ENCODE results near the gene FADS3.

FADS3 gene

GRCh38 chr11:61903845-61904244 lies 12.5 kb upstream of the FADS3 start:
- no peak for FAIRE-seq
- DNase-seq (ENCODE audit: insufficient read length, low spot score), result no peak
- TF ChIP-seq PAX5 (IDR thresholded peaks at IDR 0.05; ENCODE audit: insufficient read depth, low read length, severe bottlenecking) (no peak), POLR2A (IDR thresholded peaks at IDR 0.05; ENCODE audit: low read depth, low read length) (no peak), SPI1 (IDR thresholded peaks at IDR 0.05; ENCODE audit: low read depth, low read length) (no peak), POU2F2 (IDR thresholded peaks at IDR 0.05; ENCODE audit: low read depth, low read length) (no peak), TAF1 (IDR thresholded peaks at IDR 0.05; ENCODE audit: low read depth, low read length) (no peak), POLR2AphosphoS5 (IDR thresholded peaks at IDR 0.05; ENCODE audit: low read depth, low read length) (no peak)

GRCh38 chr11:61902313-61902712 lies 11.0 kb upstream of the FADS3 start:
- FAIRE-seq, result no peak
- DNase-seq (ENCODE audit: insufficient read length, low spot score), result no peak
- TF ChIP-seq POU2F2 (IDR thresholded peaks at IDR 0.05; ENCODE audit: low read depth, low read length) (no peak), POLR2AphosphoS5 (IDR thresholded peaks at IDR 0.05; ENCODE audit: low read depth, low read length) (no peak), PAX5 (IDR thresholded peaks at IDR 0.05; ENCODE audit: insufficient read depth, low read length, severe bottlenecking) (no peak), TAF1 (IDR thresholded peaks at IDR 0.05; ENCODE audit: low read depth, low read length) (no peak), SPI1 (IDR thresholded peaks at IDR 0.05; ENCODE audit: low read depth, low read length) (no peak), POLR2A (IDR thresholded peaks at IDR 0.05; ENCODE audit: low read depth, low read length) (no peak)

DNA sequence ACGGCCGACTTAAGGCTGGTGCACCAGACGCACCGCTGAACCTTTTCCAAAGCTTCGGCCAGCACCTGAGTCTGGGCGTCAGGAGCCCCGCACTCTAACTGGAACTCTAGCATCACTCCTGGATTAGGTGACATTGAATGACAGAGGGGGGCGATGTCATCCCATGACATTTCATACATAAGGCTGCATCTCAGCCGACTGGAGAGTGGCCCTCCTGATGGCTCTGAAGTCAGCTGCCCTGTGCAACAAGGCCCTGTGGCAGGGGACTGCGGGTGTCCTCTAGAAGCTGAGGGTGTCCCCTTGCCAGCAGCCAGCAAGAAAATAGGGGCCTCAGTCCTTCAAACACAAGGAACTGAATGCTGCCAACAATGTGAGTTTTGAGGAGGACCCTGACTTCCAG lies 10.1 kb upstream of the FADS3 start:
- TF ChIP-seq PAX5 (IDR thresholded peaks at IDR 0.05; ENCODE audit: insufficient read depth, low read length, severe bottlenecking), result no peak
- no peak for TF ChIP-seq TAF1 (IDR thresholded peaks at IDR 0.05; ENCODE audit: low read depth, low read length)
- no peak for TF ChIP-seq SPI1 (IDR thresholded peaks at IDR 0.05; ENCODE audit: low read depth, low read length)
- no peak for TF ChIP-seq POU2F2 (IDR thresholded peaks at IDR 0.05; ENCODE audit: low read depth, low read length)
- TF ChIP-seq POLR2A (IDR thresholded peaks at IDR 0.05; ENCODE audit: low read depth, low read length), result no peak
- TF ChIP-seq POLR2AphosphoS5 (IDR thresholded peaks at IDR 0.05; ENCODE audit: low read depth, low read length), result no peak
- no peak for FAIRE-seq
- DNase-seq (ENCODE audit: insufficient read length, low spot score), result no peak

- FAIRE-seq, result no peak
Observed at GRCh38 chr11:61900251-61900650, 8.9 kb upstream of the FADS3 start.

GRCh38 chr11:61899146-61899841 lies 7.9 kb upstream of the FADS3 start:
- DNase-seq (ENCODE audit: insufficient read length, low spot score) (peak; percentile 99), FAIRE-seq (peak; percentile 94)

More at GRCh38 chr11:61900251-61900650, 8.9 kb upstream of the FADS3 start:
- DNase-seq (ENCODE audit: insufficient read length, low spot score), result no peak
- TF ChIP-seq POU2F2 (IDR thresholded peaks at IDR 0.05; ENCODE audit: low read depth, low read length) (no peak), TAF1 (IDR thresholded peaks at IDR 0.05; ENCODE audit: low read depth, low read length) (no peak), POLR2AphosphoS5 (IDR thresholded peaks at IDR 0.05; ENCODE audit: low read depth, low read length) (no peak), PAX5 (IDR thresholded peaks at IDR 0.05; ENCODE audit: insufficient read depth, low read length, severe bottlenecking) (no peak), SPI1 (IDR thresholded peaks at IDR 0.05; ENCODE audit: low read depth, low read length) (no peak), POLR2A (IDR thresholded peaks at IDR 0.05; ENCODE audit: low read depth, low read length) (no peak)

GRCh38 chr11:61898247-61898582 lies 6.9 kb upstream of the FADS3 start:
- DNase-seq (ENCODE audit: insufficient read length, low spot score) (no peak), FAIRE-seq (no peak)
- TF ChIP-seq TAF1 (IDR thresholded peaks at IDR 0.05; ENCODE audit: low read depth, low read length), result no peak
- TF ChIP-seq SPI1 (IDR thresholded peaks at IDR 0.05; ENCODE audit: low read depth, low read length), result no peak
- TF ChIP-seq POLR2A (IDR thresholded peaks at IDR 0.05; ENCODE audit: low read depth, low read length), result no peak
- TF ChIP-seq POU2F2 (IDR thresholded peaks at IDR 0.05; ENCODE audit: low read depth, low read length), result no peak

More at GRCh38 chr11:61899146-61899841, 7.9 kb upstream of the FADS3 start:
- TF ChIP-seq TAF1 (IDR thresholded peaks at IDR 0.05; ENCODE audit: low read depth, low read length) (no peak), SPI1 (IDR thresholded peaks at IDR 0.05; ENCODE audit: low read depth, low read length) (peak; percentile 89)

DNA sequence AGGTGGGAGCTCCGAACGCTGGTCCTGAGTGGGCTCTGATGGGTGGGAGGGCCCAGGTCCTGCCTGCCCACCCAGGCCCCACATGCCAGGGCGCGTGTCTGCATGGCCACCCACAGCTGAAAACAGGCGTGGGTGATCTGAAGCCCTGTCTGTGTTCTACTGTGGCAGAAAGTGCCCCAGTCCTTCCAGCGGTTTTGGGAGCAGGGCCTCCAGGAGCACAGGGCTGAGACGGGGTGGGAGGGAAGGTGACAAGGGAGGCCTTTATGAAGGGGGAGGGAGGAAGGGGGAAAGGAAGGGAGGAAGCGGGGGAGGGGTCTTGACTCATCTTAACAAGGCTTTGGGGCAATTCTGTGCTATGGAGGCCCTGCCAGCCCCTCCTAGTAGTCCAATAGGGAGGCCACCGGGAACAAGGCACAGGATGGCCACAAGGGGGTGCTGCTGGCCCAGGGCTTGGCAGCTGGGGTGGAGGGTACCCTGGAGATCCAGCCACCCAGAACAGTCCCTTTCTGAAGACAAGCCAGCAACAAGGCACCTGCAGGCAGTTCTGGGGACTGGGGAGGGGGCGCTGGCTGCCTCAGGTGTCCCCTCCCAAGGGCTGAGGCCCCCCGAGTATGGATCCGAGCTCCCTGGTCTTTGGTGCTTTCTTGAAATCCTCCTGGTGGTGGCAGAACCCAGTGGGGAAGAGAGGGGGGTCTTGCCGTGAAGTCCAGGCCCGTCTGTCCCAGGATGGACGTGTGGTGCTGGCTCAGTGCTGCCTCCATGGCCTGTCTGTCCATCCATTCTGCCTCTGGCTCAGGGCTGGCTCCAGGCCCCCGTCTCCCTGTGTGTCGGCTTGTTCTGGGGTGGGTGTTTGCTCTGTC lies 6.3 kb upstream of the FADS3 start:
- DNase-seq (ENCODE audit: insufficient read length, low spot score), result peak; percentile 92
- no peak for FAIRE-seq
- no peak for TF ChIP-seq SPI1 (IDR thresholded peaks at IDR 0.05; ENCODE audit: low read depth, low read length)
- TF ChIP-seq PAX5 (IDR thresholded peaks at IDR 0.05; ENCODE audit: insufficient read depth, low read length, severe bottlenecking), result no peak
- no peak for TF ChIP-seq POU2F2 (IDR thresholded peaks at IDR 0.05; ENCODE audit: low read depth, low read length)
- no peak for TF ChIP-seq TAF1 (IDR thresholded peaks at IDR 0.05; ENCODE audit: low read depth, low read length)
- TF ChIP-seq POLR2AphosphoS5 (IDR thresholded peaks at IDR 0.05; ENCODE audit: low read depth, low read length), result no peak
- no peak for TF ChIP-seq POLR2A (IDR thresholded peaks at IDR 0.05; ENCODE audit: low read depth, low read length)

DNA sequence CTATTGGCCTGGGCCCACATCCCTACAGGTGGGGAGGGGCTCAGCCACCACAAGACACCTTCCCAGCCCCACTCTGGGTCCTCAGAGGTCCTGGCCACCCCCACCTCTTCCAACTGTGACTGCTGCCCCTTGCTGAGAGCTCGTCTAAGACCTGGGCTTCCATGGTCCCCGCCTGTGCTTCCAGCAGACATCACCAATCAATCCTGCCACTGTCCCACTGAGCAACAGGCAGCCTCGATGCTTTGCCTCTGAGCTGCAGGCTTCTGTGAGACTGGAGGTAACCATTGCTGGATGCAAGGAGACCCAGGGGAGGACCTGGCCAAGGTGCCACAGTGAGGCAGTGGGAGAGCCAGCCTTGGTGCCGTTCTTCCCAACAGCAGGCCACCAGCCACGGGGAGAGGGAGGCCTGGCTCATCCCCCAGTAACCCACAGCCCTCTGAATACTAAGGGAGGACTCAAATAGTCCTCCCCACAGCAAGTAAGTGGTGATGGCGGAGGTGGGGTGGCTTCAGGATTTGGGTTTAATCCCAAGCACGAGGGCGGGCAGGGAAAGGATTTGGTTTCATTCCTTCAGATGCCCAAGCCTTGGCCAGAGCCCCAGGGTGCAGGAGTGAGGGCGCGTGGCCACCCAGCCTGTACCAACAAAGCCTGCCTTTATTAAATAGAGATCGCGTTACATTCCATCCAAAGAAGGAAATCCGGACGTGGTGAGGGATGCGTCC lies 5.5 kb upstream of the FADS3 start:
- no peak for DNase-seq (ENCODE audit: insufficient read length, low spot score)
- no peak for TF ChIP-seq POU2F2 (IDR thresholded peaks at IDR 0.05; ENCODE audit: low read depth, low read length)
- no peak for TF ChIP-seq PAX5 (IDR thresholded peaks at IDR 0.05; ENCODE audit: insufficient read depth, low read length, severe bottlenecking)
- no peak for FAIRE-seq

DNA sequence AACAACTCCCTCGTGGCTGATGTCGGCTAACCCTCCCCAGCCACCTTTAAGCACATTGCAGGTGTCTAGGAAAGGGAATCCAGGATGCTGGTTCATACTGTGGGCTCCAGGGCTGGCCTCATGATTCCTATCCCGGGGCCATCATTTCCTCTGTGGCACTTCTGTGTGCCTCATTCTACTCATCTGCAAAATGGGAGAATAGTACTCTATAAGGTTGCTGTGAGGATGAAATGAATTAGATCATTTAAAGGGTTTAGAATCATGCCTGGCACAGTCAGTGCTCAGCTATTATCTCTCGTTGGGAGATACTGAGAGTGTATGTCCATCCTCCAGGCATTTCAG lies 4.3 kb upstream of the FADS3 start:
- DNase-seq (ENCODE audit: insufficient read length, low spot score) (no peak), FAIRE-seq (no peak)
- TF ChIP-seq POLR2A (IDR thresholded peaks at IDR 0.05; ENCODE audit: low read depth, low read length) (no peak), POLR2AphosphoS5 (IDR thresholded peaks at IDR 0.05; ENCODE audit: low read depth, low read length) (no peak), POU2F2 (IDR thresholded peaks at IDR 0.05; ENCODE audit: low read depth, low read length) (no peak), PAX5 (IDR thresholded peaks at IDR 0.05; ENCODE audit: insufficient read depth, low read length, severe bottlenecking) (no peak), TAF1 (IDR thresholded peaks at IDR 0.05; ENCODE audit: low read depth, low read length) (no peak), SPI1 (IDR thresholded peaks at IDR 0.05; ENCODE audit: low read depth, low read length) (no peak)
